ENCODE measurements around the gene PCYT1B. TPM values are rescaled to one million over a fixed set of nuclear protein-coding genes. Genes with fewer than 3 reads are reported as not detected.
"Not testable (repeated sequence)": the region's sequence is repeated elsewhere in the genome, so short reads cannot be mapped to it uniquely, and the experiment has no call there.

Gene PCYT1B
- total RNA-seq, 4 donors from 2014 or later: 5.8 to 11.7 (median 9.5) TPM

GRCh38 chrX:24658421-24658820, 11.3 kb upstream of the PCYT1B start:
- DNase-seq (ENCODE audit: extremely low spot score): no peak
- Histone ChIP-seq H3K4me3 (no peak overlapping the region), H3K36me3 (no peaks in the 10 kb centered on the region), H3K27me3 (no peaks in the 10 kb centered on the region), H3K9me3 (no peaks in the 10 kb centered on the region), H3K4me1 (no peaks in the 10 kb centered on the region), H3K27ac (replicated peaks in 1 of 4) (no peak overlapping the region)
- TF ChIP-seq POLR2AphosphoS5 (IDR thresholded peaks at IDR 0.05) (no peak), EP300 (IDR thresholded peaks at IDR 0.05) (no peak), CTCF (IDR thresholded peaks at IDR 0.05) (no peak), POLR2A (IDR thresholded peaks at IDR 0.05; ENCODE audit: low read depth) (no peak)
- intact Hi-C loops (cut with DNase I): no loop called here

GRCh38 chrX:24657671-24658386, 10.7 kb upstream of the PCYT1B start:
- Histone ChIP-seq H3K4me3 (no peak overlapping the region), H3K27ac (replicated peaks in 1 of 4) (no peak overlapping the region), H3K36me3 (no peaks in the 10 kb centered on the region), H3K27me3 (no peaks in the 10 kb centered on the region), H3K4me1 (no peaks in the 10 kb centered on the region), H3K9me3 (no peaks in the 10 kb centered on the region)
- intact Hi-C loops (cut with DNase I): no loop called here
- TF ChIP-seq POLR2AphosphoS5 (IDR thresholded peaks at IDR 0.05) (no peak), CTCF (IDR thresholded peaks at IDR 0.05) (no peak), EP300 (IDR thresholded peaks at IDR 0.05) (no peak), POLR2A (IDR thresholded peaks at IDR 0.05; ENCODE audit: low read depth) (no peak)
- DNase-seq (ENCODE audit: extremely low spot score): no peak
- 79% methylated on average over 6 of the region's 6 CpGs for WGBS

- H3K27me3 ChIP-seq; intact Hi-C loops (cut with DNase I); H3K4me3 ChIP-seq; H3K4me1 ChIP-seq; DNase-seq (ENCODE audit: extremely low spot score); H3K9me3 ChIP-seq; H3K36me3 ChIP-seq; H3K27ac ChIP-seq (replicated peaks in 1 of 4): not testable (repeated sequence)
- 66% methylated on average over 9 of the region's 9 CpGs for WGBS
Observed at GRCh38 chrX:24655679-24656078, 8.5 kb upstream of the PCYT1B start.

GRCh38 chrX:24651783-24652182, 4.6 kb upstream of the PCYT1B start:
- 88% methylated on average over 2 of the region's 2 CpGs for WGBS
- Histone ChIP-seq H3K9me3 (no peaks in the 10 kb centered on the region), H3K36me3 (no peaks in the 10 kb centered on the region), H3K27ac (replicated peaks in 1 of 4) (no peak overlapping the region), H3K4me3 (no peak overlapping the region), H3K27me3 (no peaks in the 10 kb centered on the region), H3K4me1 (peaks cover 0 to 6% (median 5%) of the 10 kb centered on the region in 4 donors)
- DNase-seq (ENCODE audit: extremely low spot score): no peak
- no peak for TF ChIP-seq EP300 (IDR thresholded peaks at IDR 0.05)
- TF ChIP-seq CTCF (IDR thresholded peaks at IDR 0.05): no peak
- TF ChIP-seq POLR2AphosphoS5 (IDR thresholded peaks at IDR 0.05): no peak
- no peak for TF ChIP-seq POLR2A (IDR thresholded peaks at IDR 0.05; ENCODE audit: low read depth)
- intact Hi-C loops (cut with DNase I): no loop called here

- Histone ChIP-seq H3K9me3 (no peaks in the 10 kb centered on the region), H3K27ac (replicated peaks in 1 of 4) (no peak overlapping the region), H3K36me3 (no peaks in the 10 kb centered on the region), H3K4me1 (peaks cover 0 to 6% (median 5%) of the 10 kb centered on the region in 4 donors), H3K27me3 (no peaks in the 10 kb centered on the region), H3K4me3 (no peak overlapping the region)
- no peak for DNase-seq (ENCODE audit: extremely low spot score)
- TF ChIP-seq POLR2A (IDR thresholded peaks at IDR 0.05; ENCODE audit: low read depth): no peak
- no peak for TF ChIP-seq EP300 (IDR thresholded peaks at IDR 0.05)
- no peak for TF ChIP-seq POLR2AphosphoS5 (IDR thresholded peaks at IDR 0.05)
- no peak for TF ChIP-seq CTCF (IDR thresholded peaks at IDR 0.05)
- intact Hi-C loops (cut with DNase I): no loop called here
- 72% methylated on average over 6 of the region's 6 CpGs for WGBS
Observed at GRCh38 chrX:24648495-24648894, 1.3 kb upstream of the PCYT1B start.
